Anterior cingulate cortex (tissue), 58 donors: ENCODE data around the gene SERPINE3.

Source experiments
- DNase-seq, 58 donors: peaks; one replicate each; lab custom pipeline; 2025; lab: John Stamatoyannopoulos, UW

Gene SERPINE3

GRCh38 chr13:51339354-51339753 is at the start of gene SERPINE3:
SERPINE3 (plus strand) TSS chr13:51339691; CDS start chr13:51341092, 1,401 bp downstream.
- DNase-seq, result no peak

- DNase-seq, result peak in 1 of 58 donors; percentile 17
Measured at GRCh38 chr13:51291341-51291740, 48.1 kb upstream of the SERPINE3 start.

- DNase-seq, result no peak
Measured at GRCh38 chr13:51292000-51292565, 47.4 kb upstream of the SERPINE3 start.

GRCh38 chr13:51297556-51297955 is 41.9 kb upstream of the SERPINE3 start:
- DNase-seq, result no peak

- DNase-seq, result no peak
Measured at GRCh38 chr13:51298812-51299211, 40.7 kb upstream of the SERPINE3 start.

- no peak for DNase-seq
Measured at GRCh38 chr13:51303063-51303552, 36.4 kb upstream of the SERPINE3 start.

- no peak for DNase-seq
Measured at GRCh38 chr13:51303882-51304281, 35.6 kb upstream of the SERPINE3 start.

GRCh38 chr13:51305271-51305967 is 34.1 kb upstream of the SERPINE3 start:
- DNase-seq, result no peak

GRCh38 chr13:51308781-51309180 is 30.7 kb upstream of the SERPINE3 start:
- no peak for DNase-seq

- no peak for DNase-seq
Measured at GRCh38 chr13:51311231-51311630, 28.3 kb upstream of the SERPINE3 start.

GRCh38 chr13:51311957-51312520 is 27.5 kb upstream of the SERPINE3 start:
- peak in 18 of 58 donors; percentile 8 to 72 (median 34) for DNase-seq

- no peak for DNase-seq
Measured at GRCh38 chr13:51313619-51314018, 25.9 kb upstream of the SERPINE3 start.

GRCh38 chr13:51317262-51317661 is 22.2 kb upstream of the SERPINE3 start:
- no peak for DNase-seq

- no peak for DNase-seq
Measured at GRCh38 chr13:51318015-51318414, 21.5 kb upstream of the SERPINE3 start.

- no peak for DNase-seq
Measured at GRCh38 chr13:51318876-51319275, 20.6 kb upstream of the SERPINE3 start.

GRCh38 chr13:51321836-51322235 is 17.7 kb upstream of the SERPINE3 start:
- no peak for DNase-seq

GRCh38 chr13:51322826-51323225 is 16.7 kb upstream of the SERPINE3 start:
- no peak for DNase-seq

GRCh38 chr13:51323824-51324511 is 15.5 kb upstream of the SERPINE3 start:
- DNase-seq, result no peak

GRCh38 chr13:51324714-51325420 is 14.6 kb upstream of the SERPINE3 start:
- DNase-seq, result peak in 36 of 58 donors; percentile 13 to 79 (median 42)

- DNase-seq, result peak in 36 of 58 donors; percentile 5 to 63 (median 30)
Measured at GRCh38 chr13:51325837-51326236, 13.7 kb upstream of the SERPINE3 start.
